ENCODE data around the gene LRRC75B.

Gene LRRC75B

GRCh38 chr22:24584871-24585411 lies 7.9 kb downstream of the LRRC75B start:
- no peak for DNase-seq

- no peak for DNase-seq
These were observed 8.6 kb downstream of the LRRC75B start for GRCh38 chr22:24584166-24584790.

- DNase-seq, result peak; percentile 57
These were observed 9.4 kb downstream of the LRRC75B start for GRCh38 chr22:24583221-24584165.

GRCh38 chr22:24582056-24582814 lies 10.6 kb downstream of the LRRC75B start:
- DNase-seq, result no peak

- DNase-seq, result no peak
These were observed 12.6 kb downstream of the LRRC75B start for GRCh38 chr22:24580276-24580675.

- DNase-seq, result no peak
These were observed 13.6 kb downstream of the LRRC75B start for GRCh38 chr22:24579258-24579601.

- peak; percentile 55 for DNase-seq
These were observed 14.3 kb downstream of the LRRC75B start for GRCh38 chr22:24578355-24579257.

- DNase-seq, result no peak
These were observed 16.1 kb downstream of the LRRC75B start for GRCh38 chr22:24576778-24577177.

- DNase-seq, result no peak
These were observed 21.6 kb downstream of the LRRC75B start for GRCh38 chr22:24571266-24571665.

GRCh38 chr22:24567668-24568067 lies 25.2 kb downstream of the LRRC75B start:
- DNase-seq, result no peak

GRCh38 chr22:24566899-24567511 lies 25.9 kb downstream of the LRRC75B start:
- DNase-seq, result no peak

GRCh38 chr22:24565077-24565476 lies 27.8 kb downstream of the LRRC75B start:
- no peak for DNase-seq

GRCh38 chr22:24564376-24565058 lies 28.4 kb downstream of the LRRC75B start:
- peak; percentile 25 for DNase-seq

GRCh38 chr22:24563246-24563645 lies 29.6 kb downstream of the LRRC75B start:
- DNase-seq, result no peak

GRCh38 chr22:24559471-24559870 lies 33.4 kb downstream of the LRRC75B start:
- DNase-seq, result no peak

- peak; percentile 99 for DNase-seq
These were observed 37.5 kb downstream of the LRRC75B start, which contains the start of gene SNRPD3 for GRCh38 chr22:24555165-24556039. TSS of gene SNRPD3 (plus strand) at chr22:24555999. CDS start at chr22:24557675, 1,676 bp downstream.

GRCh38 chr22:24554313-24555164 lies 38.3 kb downstream of the LRRC75B start, which contains the start of gene GUCD1:
TSS of gene GUCD1 (minus strand) at chr22:24555138. CDS start at chr22:24554991, 147 bp downstream.
- DNase-seq, result peak; percentile 51

GRCh38 chr22:24553597-24554312 lies 39.1 kb downstream of the LRRC75B start:
- DNase-seq, result peak; percentile 97
